ENCODE data around the gene ERBB3.

The ERBB3 gene

GRCh38 chr12:56097738-56098137, 17.8 kb downstream of the ERBB3 start:
- DNase-seq (ENCODE audit: extremely low read depth, low read depth), result no peak
- TF ChIP-seq CTCF (IDR thresholded peaks at IDR 0.05; ENCODE audit: low read depth, low read length), result no peak

- TF ChIP-seq CTCF (IDR thresholded peaks at IDR 0.05; ENCODE audit: low read depth, low read length), result no peak
- DNase-seq (ENCODE audit: extremely low read depth, low read depth), result no peak
Observed at GRCh38 chr12:56098592-56098991, 18.6 kb downstream of the ERBB3 start.

- no peak for DNase-seq (ENCODE audit: extremely low read depth, low read depth)
- no peak for TF ChIP-seq CTCF (IDR thresholded peaks at IDR 0.05; ENCODE audit: low read depth, low read length)
Observed at GRCh38 chr12:56099787-56100186, 19.8 kb downstream of the ERBB3 start.

- DNase-seq (ENCODE audit: extremely low read depth, low read depth), result no peak
Observed at GRCh38 chr12:56101045-56101444, 21.1 kb downstream of the ERBB3 start.

GRCh38 chr12:56102683-56103065, 22.7 kb downstream of the ERBB3 start:
- no peak for DNase-seq (ENCODE audit: extremely low read depth, low read depth)
- TF ChIP-seq CTCF (IDR thresholded peaks at IDR 0.05; ENCODE audit: low read depth, low read length), result no peak

More at GRCh38 chr12:56101045-56101444, 21.1 kb downstream of the ERBB3 start:
- no peak for TF ChIP-seq CTCF (IDR thresholded peaks at IDR 0.05; ENCODE audit: low read depth, low read length)

GRCh38 chr12:56103066-56103711, 23.2 kb downstream of the ERBB3 start:
- TF ChIP-seq CTCF (IDR thresholded peaks at IDR 0.05; ENCODE audit: low read depth, low read length), result no peak
- DNase-seq (ENCODE audit: extremely low read depth, low read depth), result no peak

GRCh38 chr12:56103823-56104108, 23.8 kb downstream of the ERBB3 start:
- no peak for TF ChIP-seq CTCF (IDR thresholded peaks at IDR 0.05; ENCODE audit: low read depth, low read length)
- no peak for DNase-seq (ENCODE audit: extremely low read depth, low read depth)
